Measurements from ENCODE around the gene PTPRT.
"Not testable (repeated sequence)": the region's sequence is repeated elsewhere in the genome, so short reads cannot be mapped to it uniquely, and the experiment has no call there.

The PTPRT gene

GRCh38 chr20:42959996-42960395, 229.7 kb downstream of the PTPRT start:
- no peak for DNase-seq

DNA sequence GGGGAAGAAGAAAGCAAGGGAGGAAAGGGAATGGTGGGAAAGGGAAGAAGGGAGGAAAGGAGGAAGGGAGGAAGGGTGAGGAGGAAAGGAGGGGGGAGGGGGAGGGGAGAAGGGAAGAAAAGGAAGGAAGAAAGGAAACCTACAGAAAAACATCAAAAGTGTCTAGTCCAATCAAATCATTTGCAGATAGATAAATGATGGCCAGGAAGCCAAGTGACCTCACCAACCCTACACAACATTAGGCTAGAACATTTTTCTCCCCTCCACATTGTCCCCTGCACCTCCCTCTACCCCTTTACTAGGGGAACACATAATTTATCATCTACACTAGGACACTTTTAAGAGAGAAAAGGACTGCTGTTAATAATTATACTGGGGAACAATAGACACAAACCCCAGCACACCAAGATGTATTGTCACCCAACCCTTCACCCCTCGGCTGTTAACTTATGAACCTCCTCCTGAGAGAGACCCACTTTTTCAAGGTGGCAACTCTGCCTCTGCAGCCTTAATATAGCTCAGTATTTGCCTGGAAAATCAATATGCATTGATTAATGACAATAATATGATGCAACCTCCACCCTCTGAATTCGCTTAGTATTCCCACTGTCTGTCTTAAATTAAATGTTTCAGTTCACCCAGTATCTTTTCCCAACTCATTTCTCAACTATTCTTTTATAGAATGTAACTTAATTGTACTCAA, 231.2 kb downstream of the PTPRT start:
- DNase-seq, result no peak

GRCh38 chr20:42957704-42958095, 232.0 kb downstream of the PTPRT start:
- DNase-seq, result no peak

DNA sequence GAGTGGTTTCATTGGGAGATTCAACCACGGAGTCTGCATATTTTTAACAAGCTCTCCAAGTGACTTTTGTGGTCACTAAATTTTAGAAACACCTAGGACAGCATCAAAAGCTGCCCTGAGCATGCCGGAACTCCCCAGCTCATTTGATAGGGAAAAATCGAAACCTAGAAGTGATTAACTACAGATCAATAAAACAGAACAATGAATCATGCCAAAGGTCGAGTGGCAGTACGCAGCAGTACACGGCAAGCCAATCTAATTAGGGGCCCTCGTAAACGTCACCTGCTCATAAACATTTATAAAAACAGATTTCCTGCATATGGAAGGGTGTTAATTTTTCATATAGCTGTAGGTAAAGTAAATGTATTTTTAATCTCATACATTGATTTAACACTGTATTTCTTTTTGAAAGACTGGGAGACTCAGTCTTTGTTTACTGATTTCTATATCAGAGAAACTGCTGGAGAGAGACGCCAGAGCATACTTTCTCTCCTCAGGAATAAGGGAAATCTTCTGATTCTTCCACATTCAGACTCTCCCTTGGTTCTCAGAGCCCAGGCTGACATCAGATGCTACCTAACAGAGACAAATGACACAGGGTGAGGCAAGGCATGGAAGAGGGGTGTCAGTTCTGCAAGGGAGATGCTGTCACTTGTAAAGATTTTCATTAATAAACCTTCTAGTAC, 232.5 kb downstream of the PTPRT start:
- no peak for DNase-seq

- no peak for DNase-seq
Measured at GRCh38 chr20:42955713-42956112, 234.0 kb downstream of the PTPRT start.

- DNase-seq, result no peak
Measured at GRCh38 chr20:42954951-42955350, 234.8 kb downstream of the PTPRT start.

DNA sequence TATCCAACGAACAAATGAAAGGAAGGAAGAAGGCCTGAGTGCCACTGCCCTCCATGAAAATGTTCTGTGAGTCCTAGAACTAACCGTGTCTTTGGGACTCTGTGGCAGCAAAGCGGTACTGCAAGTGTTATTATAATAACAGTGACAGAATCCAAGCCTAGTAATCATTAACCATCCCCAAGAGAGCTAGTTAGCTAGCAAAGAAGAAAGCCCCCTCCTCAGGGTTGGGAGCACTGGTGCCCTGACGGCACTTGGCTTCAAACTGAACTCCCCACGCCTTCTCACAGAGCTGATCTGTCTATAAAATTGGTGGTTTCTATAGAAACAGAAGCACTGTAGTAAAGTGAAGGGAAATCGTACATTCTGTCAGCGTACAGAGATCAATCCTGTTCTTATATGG, 239.8 kb downstream of the PTPRT start:
- no peak for DNase-seq

- DNase-seq, result no peak
Measured at GRCh38 chr20:42945234-42945994, 244.3 kb downstream of the PTPRT start.

DNA sequence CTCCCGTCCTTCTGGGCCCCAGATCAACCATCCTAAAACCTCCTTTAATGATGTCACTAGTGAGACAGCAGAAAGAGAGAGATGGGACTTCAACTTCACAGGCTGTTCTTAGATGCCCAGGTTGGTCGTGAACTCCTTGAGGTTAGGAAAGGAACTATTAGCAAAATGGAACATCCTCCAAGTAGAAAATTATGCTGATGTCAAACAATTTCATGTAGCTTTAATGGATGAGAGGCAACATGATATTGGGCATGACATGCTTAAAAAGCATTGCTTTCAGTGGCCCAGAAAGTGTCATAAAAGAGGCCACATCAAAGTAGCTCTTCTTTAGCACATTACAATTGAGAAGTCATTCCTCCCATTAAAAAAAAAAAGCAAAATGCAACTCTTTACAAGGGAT, 248.1 kb downstream of the PTPRT start:
- no peak for DNase-seq

DNA sequence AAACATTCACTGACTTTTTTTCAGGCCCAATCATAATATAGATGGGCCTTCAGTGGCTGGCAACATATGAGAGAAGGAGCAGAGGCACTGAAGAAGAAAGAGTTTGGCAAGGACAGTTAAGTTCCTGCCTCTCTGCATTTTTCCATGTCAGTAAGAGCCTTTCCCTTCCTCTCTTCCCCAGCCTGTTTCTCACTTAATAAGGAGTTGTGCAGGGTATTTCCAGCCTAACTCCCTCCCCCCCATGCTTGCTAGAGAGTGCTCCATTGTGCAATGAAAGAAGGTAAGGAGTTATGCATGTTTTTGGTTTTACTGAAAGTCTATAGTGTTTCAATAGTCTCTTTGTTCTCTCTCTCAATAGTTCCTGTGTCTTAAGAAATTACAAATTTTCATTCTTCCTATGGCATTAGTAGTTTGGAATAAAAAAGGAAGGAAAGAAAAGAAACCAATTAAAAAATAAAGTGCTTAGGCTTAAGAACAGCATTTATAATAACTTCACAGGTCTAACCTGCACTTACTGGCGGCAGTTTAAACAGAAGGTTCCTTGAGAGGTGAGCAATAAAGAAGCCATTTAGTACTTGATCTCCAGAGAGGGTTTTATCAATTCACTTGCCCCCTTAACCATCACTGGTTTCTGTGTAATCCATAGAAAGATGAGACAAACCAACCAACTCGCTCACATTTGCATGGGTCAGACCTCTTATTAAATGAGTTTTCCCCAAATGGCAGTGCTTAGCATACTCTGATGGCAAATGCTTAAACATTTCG, 251.1 kb downstream of the PTPRT start:
- DNase-seq, result no peak

DNA sequence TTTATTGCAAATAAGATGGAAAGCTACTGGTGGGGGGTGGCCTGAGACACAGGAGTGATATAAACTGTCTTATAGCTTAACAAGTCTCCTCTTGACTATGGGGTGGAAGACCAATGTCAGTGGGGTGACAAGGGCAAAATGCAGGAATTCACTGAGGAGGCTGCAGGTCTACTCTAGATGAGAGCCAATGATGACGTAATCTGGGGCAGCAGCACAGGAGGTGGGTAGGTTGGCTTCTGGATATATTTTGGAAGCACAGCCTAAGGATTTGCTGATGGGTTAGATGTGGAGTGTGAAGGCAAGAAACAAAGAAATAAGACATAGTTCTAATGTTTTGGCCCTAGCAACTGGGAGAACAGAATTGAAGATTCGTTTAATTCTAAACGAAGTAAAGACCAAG, 253.2 kb downstream of the PTPRT start:
- DNase-seq, result no peak

DNA sequence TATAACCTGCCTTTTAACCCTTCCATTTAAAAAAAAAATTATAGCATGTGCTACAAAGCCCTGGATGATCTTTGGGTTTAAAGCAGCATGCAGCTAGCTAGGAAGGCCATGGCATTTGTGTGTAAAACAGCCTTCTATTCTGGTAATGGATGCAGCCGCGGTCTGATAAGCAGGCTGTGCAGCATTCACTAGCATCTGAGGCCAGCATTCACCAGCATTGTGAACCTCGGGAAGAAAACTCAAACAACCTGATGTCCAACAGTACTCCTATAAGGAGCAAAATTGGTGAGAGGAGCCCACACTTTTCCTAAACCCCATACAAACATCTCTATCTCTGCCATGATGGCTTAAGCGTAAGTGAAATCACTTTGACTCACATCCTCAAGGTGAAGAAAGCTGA, 265.5 kb downstream of the PTPRT start:
- DNase-seq, result no peak

DNA sequence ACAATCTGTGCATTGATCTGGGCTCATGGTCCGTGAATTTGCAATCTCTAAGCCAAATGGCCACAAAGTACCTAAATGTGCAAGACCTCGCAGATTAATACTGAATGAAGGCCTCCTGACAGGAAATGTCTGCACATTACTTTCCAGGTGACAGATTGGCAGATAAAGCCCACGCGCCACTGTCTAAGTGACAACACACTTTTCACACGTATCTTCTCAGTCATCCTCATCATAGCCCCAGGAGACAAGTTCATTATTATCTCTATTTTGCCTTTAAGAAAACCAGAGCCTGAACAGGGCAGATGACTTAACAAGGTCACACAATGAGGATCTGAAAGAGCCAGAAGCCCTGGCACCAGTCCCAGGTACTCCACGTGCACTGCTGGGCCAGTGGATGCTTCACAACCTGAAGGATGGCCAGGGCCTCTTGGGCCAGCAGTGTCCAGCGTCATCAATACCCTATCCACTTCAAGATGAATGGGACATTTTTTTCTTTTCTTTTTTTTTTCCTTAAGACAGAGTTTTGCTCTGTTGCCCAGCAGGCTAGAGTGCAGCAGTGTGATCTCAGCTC, 266.3 kb downstream of the PTPRT start:
- DNase-seq, result no peak

- no peak for DNase-seq
Measured at GRCh38 chr20:42920776-42921175, 268.9 kb downstream of the PTPRT start.

DNA sequence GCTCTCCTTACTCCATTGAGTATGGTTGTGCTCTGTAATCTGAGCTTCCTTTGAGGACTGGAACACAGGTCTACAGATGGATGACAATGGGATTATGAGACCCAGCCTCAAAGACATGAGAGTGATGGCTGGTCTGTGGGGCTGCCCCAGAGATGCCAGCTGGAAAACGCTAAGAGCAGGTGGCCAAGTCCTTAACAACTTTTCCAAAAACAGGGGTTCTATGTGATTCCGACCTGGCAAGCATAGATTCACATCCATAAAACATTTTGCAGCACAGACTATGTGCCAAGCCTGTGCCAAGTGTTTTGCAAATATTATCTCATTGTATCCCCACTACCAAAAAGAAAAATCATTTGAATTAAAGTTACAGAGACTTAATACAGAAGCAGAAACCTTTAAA, 270.4 kb downstream of the PTPRT start:
- DNase-seq, result no peak

DNA sequence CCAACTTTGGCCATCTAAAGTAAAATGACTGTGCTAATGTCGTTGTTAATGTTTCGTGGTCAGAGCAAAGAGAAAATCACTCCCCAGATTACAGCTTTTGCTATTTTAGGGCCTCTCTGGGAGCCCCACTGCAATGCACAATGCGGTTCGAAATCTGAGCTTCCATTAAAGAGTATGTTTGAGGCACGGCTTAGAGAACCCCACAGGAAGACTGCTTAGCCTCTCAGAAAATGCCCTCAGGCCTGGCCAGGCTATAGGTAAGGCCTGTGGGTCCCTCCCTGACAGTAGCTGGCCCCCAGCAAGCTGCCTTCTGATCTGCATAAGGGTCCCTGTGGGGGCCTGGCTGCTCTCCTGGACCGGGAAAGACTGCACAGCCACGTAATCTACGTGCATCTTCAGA, 274.6 kb downstream of the PTPRT start:
- no peak for DNase-seq

- DNase-seq, result no peak
Measured at GRCh38 chr20:42914302-42914701, 275.4 kb downstream of the PTPRT start.

GRCh38 chr20:42910808-42911207, 278.9 kb downstream of the PTPRT start:
- DNase-seq, result not testable (repeated sequence)

- DNase-seq, result no peak
Measured at GRCh38 chr20:42907730-42908129, 282.0 kb downstream of the PTPRT start.

- DNase-seq, result no peak
Measured at GRCh38 chr20:42906120-42906519, 283.6 kb downstream of the PTPRT start.

GRCh38 chr20:42902509-42902908, 287.2 kb downstream of the PTPRT start:
- no peak for DNase-seq

- DNase-seq, result no peak
Measured at GRCh38 chr20:42901689-42902440, 287.8 kb downstream of the PTPRT start.

Data from NCI-H2081 treated with DMSO at 0.1 percent for 48 hours (cell line).